Ovary (tissue), 3 donors: ENCODE results near the gene ATCAY.

ENCODE experiments used
- CTCF ChIP-seq, 3 donors: fragments of 450-650 bp in 2 of 3; fragments of 200-600 bp in 1 of 3; IDR thresholded peaks; one replicate each; pipeline versions ENCODE4 v1.5.1 to v1.8.0; 2016 to 2022; ENCODE audit warnings: antibody characterized with exemption in 3 of 3, mild to moderate bottlenecking in 1 of 3
- EP300 ChIP-seq: sonication (generic); formaldehyde crosslinking; IDR thresholded peaks from one replicate; pipeline ENCODE4 v1.6.1; 2017; ENCODE audit warnings: antibody characterized with exemption
- POLR2A ChIP-seq: fragments of 450-650 bp; IDR thresholded peaks from one replicate; pipeline ENCODE4 v1.6.1; 2017; ENCODE audit warnings: antibody characterized with exemption, mild to moderate bottlenecking, moderate library complexity
- donor health status: DM: no; HTN: no; CAD: no.

DNA sequence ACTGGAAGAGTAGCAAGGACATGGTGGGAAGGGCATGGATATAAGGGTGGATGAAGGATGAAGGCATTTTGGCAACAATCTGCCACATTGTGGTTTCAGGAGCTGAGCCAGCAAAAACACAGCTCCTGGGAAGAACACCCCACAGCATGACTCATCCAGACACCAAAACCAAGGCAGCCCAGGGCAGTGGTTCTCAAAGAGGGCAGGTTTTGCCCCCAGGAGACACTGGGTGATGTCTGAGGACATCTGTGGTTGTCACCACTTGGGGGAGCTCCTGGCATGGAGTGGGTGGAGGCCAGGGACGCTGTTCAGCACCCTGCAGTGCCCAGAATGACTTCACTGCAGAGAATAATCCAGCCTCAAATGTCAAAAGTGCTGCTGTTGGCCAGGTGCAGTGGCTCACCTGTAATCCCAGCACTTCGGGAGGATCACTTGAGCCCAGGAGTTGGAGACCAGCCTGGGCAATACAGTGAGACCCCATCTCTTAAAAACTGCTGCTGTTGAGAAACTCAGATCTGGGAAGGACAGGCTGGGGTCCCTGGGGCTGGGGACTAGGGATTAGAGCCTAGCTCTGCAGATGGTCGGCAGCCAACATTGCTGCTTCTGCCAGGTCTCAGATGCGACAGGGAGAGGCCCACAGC is 27.8 kb upstream of the ATCAY start:
- TF ChIP-seq CTCF (IDR thresholded peaks at IDR 0.05) (no peak), POLR2A (no peak), EP300 (no peak)
